Nephron (organoid): ENCODE data around the gene LAMP5.

ENCODE experiments used
- H3K27ac Mint-ChIP-seq, 3 experiments: 2 replicates each; pipeline ENCODE4 v1.8.0; 2020; ENCODE audit warnings: mixed read lengths in 3 of 3, mild to moderate bottlenecking in 2 of 3, moderate library complexity in 1 of 3
- H3K27me3 Mint-ChIP-seq: 2 replicates; pipeline ENCODE4 v1.8.0; 2021; ENCODE audit warnings: low read depth, mild to moderate bottlenecking, moderate library complexity, mixed read lengths
- H3K36me3 Mint-ChIP-seq: 2 replicates; pipeline ENCODE4 v1.8.0; 2020; ENCODE audit warnings: low read depth, mixed read lengths
- H3K4me1 Mint-ChIP-seq: 2 replicates; pipeline ENCODE4 v1.8.0; 2020; ENCODE audit warnings: mixed read lengths
- H3K4me3 Mint-ChIP-seq, 3 experiments: 2 replicates each; pipeline ENCODE4 v1.8.0; 2020; ENCODE audit warnings: mild to moderate bottlenecking in 3 of 3, mixed read lengths in 3 of 3, moderate library complexity in 2 of 3
- H3K9me3 Mint-ChIP-seq: 2 replicates; pipeline ENCODE4 v1.8.0; 2020; ENCODE audit warnings: mixed read lengths
- CTCF ChIP-seq, 3 experiments: fragments of 200-600 bp; sonication (generic); IDR thresholded peaks; one replicate each; pipeline ENCODE4 v1.5.0; 2021; ENCODE audit warnings: antibody characterized with exemption in 3 of 3; ENCODE audit not compliant: unreplicated experiment in 3 of 3

The LAMP5 gene

GRCh38 chr20:9550283-9550682, 35.9 kb downstream of the LAMP5 start:
- Mint-ChIP-seq H3K27me3 (no peaks in the 10 kb centered on the region), H3K4me1 (no peaks in the 10 kb centered on the region)

GRCh38 chr20:9550871-9551270, 36.5 kb downstream of the LAMP5 start:
- TF ChIP-seq CTCF (IDR thresholded peaks at IDR 0.05; ENCODE audit: unreplicated experiment in 3 of 3): no peak
- H3K4me1 Mint-ChIP-seq: no peaks in the 10 kb centered on the region
- no peaks in the 10 kb centered on the region for H3K36me3 Mint-ChIP-seq

More at GRCh38 chr20:9550283-9550682, 35.9 kb downstream of the LAMP5 start:
- no peak overlapping the region for H3K4me3 Mint-ChIP-seq
- peaks cover 3% of the 10 kb centered on the region for H3K9me3 Mint-ChIP-seq
- no peak for TF ChIP-seq CTCF (IDR thresholded peaks at IDR 0.05; ENCODE audit: unreplicated experiment in 3 of 3)
- no peak overlapping the region for H3K27ac Mint-ChIP-seq
- H3K36me3 Mint-ChIP-seq: no peaks in the 10 kb centered on the region

GRCh38 chr20:9551808-9552550, 37.6 kb downstream of the LAMP5 start:
- H3K4me3 Mint-ChIP-seq: no peak overlapping the region
- no peak for TF ChIP-seq CTCF (IDR thresholded peaks at IDR 0.05; ENCODE audit: unreplicated experiment in 3 of 3)

More at GRCh38 chr20:9550871-9551270, 36.5 kb downstream of the LAMP5 start:
- Mint-ChIP-seq H3K27me3 (no peaks in the 10 kb centered on the region), H3K9me3 (peaks cover 3% of the 10 kb centered on the region), H3K27ac (no peak overlapping the region), H3K4me3 (no peak overlapping the region)

GRCh38 chr20:9555781-9556180, 41.4 kb downstream of the LAMP5 start:
- H3K9me3 Mint-ChIP-seq: peaks cover 3% of the 10 kb centered on the region
- no peak overlapping the region for H3K4me3 Mint-ChIP-seq
- no peak for TF ChIP-seq CTCF (IDR thresholded peaks at IDR 0.05; ENCODE audit: unreplicated experiment in 3 of 3)
- H3K4me1 Mint-ChIP-seq: no peaks in the 10 kb centered on the region
- peaks cover 2% of the 10 kb centered on the region for H3K27me3 Mint-ChIP-seq
- no peak overlapping the region for H3K27ac Mint-ChIP-seq
- H3K36me3 Mint-ChIP-seq: no peaks in the 10 kb centered on the region

More at GRCh38 chr20:9551808-9552550, 37.6 kb downstream of the LAMP5 start:
- Mint-ChIP-seq H3K27ac (peak overlapping the region in 2 of 3 experiments; percentile 46 to 47), H3K27me3 (no peaks in the 10 kb centered on the region), H3K4me1 (no peaks in the 10 kb centered on the region), H3K36me3 (no peaks in the 10 kb centered on the region), H3K9me3 (peaks cover 3% of the 10 kb centered on the region)

GRCh38 chr20:9557411-9557810, 43.0 kb downstream of the LAMP5 start:
- Mint-ChIP-seq H3K9me3 (peaks cover 3% of the 10 kb centered on the region), H3K27me3 (peaks cover 14% of the 10 kb centered on the region)

More at GRCh38 chr20:9557411-9557810, 43.0 kb downstream of the LAMP5 start:
- H3K27ac Mint-ChIP-seq: no peak overlapping the region
- H3K36me3 Mint-ChIP-seq: no peaks in the 10 kb centered on the region
- H3K4me3 Mint-ChIP-seq: no peak overlapping the region
- TF ChIP-seq CTCF (IDR thresholded peaks at IDR 0.05; ENCODE audit: unreplicated experiment in 3 of 3): no peak
- H3K4me1 Mint-ChIP-seq: no peaks in the 10 kb centered on the region
